ENCODE results near the gene HPSE2. TPM values are rescaled to one million over a fixed set of nuclear protein-coding genes. Genes with fewer than 3 reads are reported as not detected.
"Not testable (repeated sequence)": the region's sequence is repeated elsewhere in the genome, so short reads cannot be mapped to it uniquely, and the experiment has no call there.

HPSE2 gene
- total RNA-seq, 1 donor from 2014 or later = 18.3 TPM

- no peak for DNase-seq
Observed at GRCh38 chr10:98556061-98556460, 679.6 kb downstream of the HPSE2 start.

- DNase-seq = peak; percentile 10
Observed at GRCh38 chr10:98555021-98555619, 680.5 kb downstream of the HPSE2 start.

- DNase-seq = not testable (repeated sequence)
Observed at GRCh38 chr10:98541561-98541960, 694.1 kb downstream of the HPSE2 start.

- DNase-seq = no peak
Observed at GRCh38 chr10:98539578-98539977, 696.1 kb downstream of the HPSE2 start.

GRCh38 chr10:98538472-98538871, 697.2 kb downstream of the HPSE2 start:
- no peak for DNase-seq

- no peak for DNase-seq
Observed at GRCh38 chr10:98536551-98536950, 699.1 kb downstream of the HPSE2 start.

- no peak for DNase-seq
Observed at GRCh38 chr10:98533746-98534445, 701.8 kb downstream of the HPSE2 start.

- DNase-seq = no peak
Observed at GRCh38 chr10:98533241-98533640, 702.4 kb downstream of the HPSE2 start.

- no peak for DNase-seq
Observed at GRCh38 chr10:98528805-98529183, 706.9 kb downstream of the HPSE2 start.

GRCh38 chr10:98528166-98528804, 707.4 kb downstream of the HPSE2 start:
- DNase-seq = peak; percentile 25

GRCh38 chr10:98525969-98526368, 709.7 kb downstream of the HPSE2 start:
- no peak for DNase-seq

- DNase-seq = no peak
Observed at GRCh38 chr10:98524124-98524523, 711.5 kb downstream of the HPSE2 start.

- DNase-seq = peak; percentile 75
Observed at GRCh38 chr10:98519841-98520240, 715.8 kb downstream of the HPSE2 start.

- DNase-seq = no peak
Observed at GRCh38 chr10:98517672-98518071, 718.0 kb downstream of the HPSE2 start.

- DNase-seq = no peak
Observed at GRCh38 chr10:98516352-98516751, 719.3 kb downstream of the HPSE2 start.

GRCh38 chr10:98513704-98514103, 721.9 kb downstream of the HPSE2 start:
- no peak for DNase-seq

- DNase-seq = peak; percentile 42
Observed at GRCh38 chr10:98511876-98512275, 723.8 kb downstream of the HPSE2 start.

GRCh38 chr10:98510412-98510995, 725.1 kb downstream of the HPSE2 start:
- DNase-seq = no peak

GRCh38 chr10:98509745-98510144, 725.9 kb downstream of the HPSE2 start:
- no peak for DNase-seq

GRCh38 chr10:98502535-98502934, 733.1 kb downstream of the HPSE2 start:
- DNase-seq = not testable (repeated sequence)

- no peak for DNase-seq
Observed at GRCh38 chr10:98492763-98493162, 742.9 kb downstream of the HPSE2 start.

- DNase-seq = no peak
Observed at GRCh38 chr10:98489561-98490481, 745.8 kb downstream of the HPSE2 start.

Data from tongue (tissue), 2 donors.